Esophagus squamous epithelium (tissue), 4 donors: ENCODE data around the gene FILIP1L.

ENCODE experiments used
- POLR2A ChIP-seq, 4 donors: fragments of 450-650 bp; IDR thresholded peaks; one replicate each; pipeline ENCODE4 v1.6.1; 2017; ENCODE audit warnings: antibody characterized with exemption in 4 of 4, mild to moderate bottlenecking in 4 of 4, moderate library complexity in 3 of 4
- TF ChIP-seq, protein P1 (sequence below), 6 experiments: fragments of 450-650 bp in 4 of 6; fragments of 200-600 bp in 2 of 6; sonication (generic) in 2 of 6; IDR thresholded peaks; one replicate each; pipeline ENCODE4 v1.5.1; 2016 to 2019; ENCODE audit warnings: antibody characterized with exemption in 6 of 6, mild to moderate bottlenecking in 4 of 6, moderate library complexity in 4 of 6

DNA sequence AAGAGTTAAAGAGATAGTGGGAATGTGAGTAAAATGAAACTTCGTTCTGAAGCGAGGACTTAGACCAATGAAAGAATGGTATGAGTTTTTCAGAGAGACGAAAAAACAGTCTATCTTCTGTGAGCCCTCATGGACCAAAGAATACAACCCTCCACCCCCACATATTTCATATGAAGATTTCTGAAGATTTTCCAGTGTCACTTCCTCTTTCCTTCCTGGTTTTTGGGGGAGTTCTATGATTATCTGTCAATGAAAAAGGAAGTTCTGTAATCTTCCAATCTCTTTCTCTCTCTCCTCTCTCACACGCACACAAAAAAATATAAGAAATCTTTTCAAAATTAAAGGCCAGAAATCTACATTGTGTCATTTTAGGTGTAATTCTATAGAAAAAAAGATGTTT lies 269.0 kb downstream of the FILIP1L start:
- TF ChIP-seq, protein P1, sequence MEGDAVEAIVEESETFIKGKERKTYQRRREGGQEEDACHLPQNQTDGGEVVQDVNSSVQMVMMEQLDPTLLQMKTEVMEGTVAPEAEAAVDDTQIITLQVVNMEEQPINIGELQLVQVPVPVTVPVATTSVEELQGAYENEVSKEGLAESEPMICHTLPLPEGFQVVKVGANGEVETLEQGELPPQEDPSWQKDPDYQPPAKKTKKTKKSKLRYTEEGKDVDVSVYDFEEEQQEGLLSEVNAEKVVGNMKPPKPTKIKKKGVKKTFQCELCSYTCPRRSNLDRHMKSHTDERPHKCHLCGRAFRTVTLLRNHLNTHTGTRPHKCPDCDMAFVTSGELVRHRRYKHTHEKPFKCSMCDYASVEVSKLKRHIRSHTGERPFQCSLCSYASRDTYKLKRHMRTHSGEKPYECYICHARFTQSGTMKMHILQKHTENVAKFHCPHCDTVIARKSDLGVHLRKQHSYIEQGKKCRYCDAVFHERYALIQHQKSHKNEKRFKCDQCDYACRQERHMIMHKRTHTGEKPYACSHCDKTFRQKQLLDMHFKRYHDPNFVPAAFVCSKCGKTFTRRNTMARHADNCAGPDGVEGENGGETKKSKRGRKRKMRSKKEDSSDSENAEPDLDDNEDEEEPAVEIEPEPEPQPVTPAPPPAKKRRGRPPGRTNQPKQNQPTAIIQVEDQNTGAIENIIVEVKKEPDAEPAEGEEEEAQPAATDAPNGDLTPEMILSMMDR (IDR thresholded peaks at IDR 0.05): no peak
- no peak for TF ChIP-seq POLR2A (IDR thresholded peaks at IDR 0.05)
